Measurements from ENCODE around the gene BICDL1. TPM values are rescaled to one million over a fixed set of nuclear protein-coding genes. Genes with fewer than 3 reads are reported as not detected.
"Not testable (repeated sequence)": the region's sequence is repeated elsewhere in the genome, so short reads cannot be mapped to it uniquely, and the experiment has no call there.

The BICDL1 gene, protein sequence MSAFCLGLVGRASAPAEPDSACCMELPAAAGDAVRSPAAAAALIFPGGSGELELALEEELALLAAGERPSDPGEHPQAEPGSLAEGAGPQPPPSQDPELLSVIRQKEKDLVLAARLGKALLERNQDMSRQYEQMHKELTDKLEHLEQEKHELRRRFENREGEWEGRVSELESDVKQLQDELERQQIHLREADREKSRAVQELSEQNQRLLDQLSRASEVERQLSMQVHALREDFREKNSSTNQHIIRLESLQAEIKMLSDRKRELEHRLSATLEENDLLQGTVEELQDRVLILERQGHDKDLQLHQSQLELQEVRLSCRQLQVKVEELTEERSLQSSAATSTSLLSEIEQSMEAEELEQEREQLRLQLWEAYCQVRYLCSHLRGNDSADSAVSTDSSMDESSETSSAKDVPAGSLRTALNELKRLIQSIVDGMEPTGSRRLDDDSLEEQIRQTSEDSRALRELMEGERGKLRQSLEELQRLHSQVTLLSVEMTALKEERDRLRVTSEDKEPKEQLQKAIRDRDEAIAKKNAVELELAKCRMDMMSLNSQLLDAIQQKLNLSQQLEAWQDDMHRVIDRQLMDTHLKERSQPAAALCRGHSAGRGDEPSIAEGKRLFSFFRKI
- 1 to 10 TPM in 2 of 3 donors, not detected in 1; 1.0 TPM for polyA plus RNA-seq

DNA sequence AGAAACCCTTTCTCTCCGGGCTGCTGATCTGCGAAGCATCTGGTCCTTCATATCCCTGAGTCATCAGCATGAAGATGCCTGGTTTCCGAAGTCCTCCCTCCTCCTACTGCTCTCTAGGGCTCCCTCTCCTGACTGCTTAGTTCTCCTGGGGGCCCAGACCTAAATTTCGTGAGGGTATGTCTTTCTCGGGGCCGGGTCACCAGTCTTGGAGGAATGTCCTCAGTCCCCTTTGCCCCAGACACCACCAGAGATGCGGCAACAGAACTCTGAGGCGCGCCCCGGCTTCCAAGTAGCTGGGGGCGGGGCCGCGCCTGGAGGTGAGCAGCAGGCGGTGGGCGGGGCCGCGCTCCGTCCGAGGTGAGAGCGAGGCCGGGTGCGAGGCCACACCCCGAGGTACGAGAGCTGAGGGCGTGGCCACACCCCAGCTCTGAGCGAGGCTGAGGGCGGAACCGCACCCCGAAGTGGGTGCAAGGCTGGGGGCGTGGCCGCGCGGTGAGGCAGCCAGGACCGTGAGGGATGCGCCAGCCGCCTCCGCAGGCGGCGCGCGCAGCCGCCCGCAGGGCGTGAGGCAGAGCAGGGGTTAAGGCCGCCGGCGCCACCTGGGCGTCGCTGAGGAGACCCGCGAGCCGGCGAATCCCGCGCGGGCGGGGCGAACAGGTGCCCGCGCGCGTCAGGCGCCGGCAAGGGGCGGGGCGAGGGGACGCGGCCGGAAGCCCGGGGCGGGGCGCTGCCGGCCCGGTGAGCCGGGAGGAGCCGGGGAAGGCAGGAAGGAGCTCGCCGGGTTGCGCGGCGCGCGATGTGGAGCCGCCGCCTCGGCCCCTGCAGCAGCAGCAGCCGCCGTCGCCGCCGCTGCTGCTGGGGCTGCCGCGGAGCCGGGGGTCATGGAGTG lies at the start of gene BICDL1:
TSS of gene BICDL1 (plus strand) at position 765 of the 889 bp plus-strand sequence. CDS start 633 bp downstream, outside the sequence.
- H3K27ac Mint-ChIP-seq: peak within 1 kb of the TSS; percentile 79 to 93 (median 86)
- no peaks in the 10 kb centered on the region for H3K9me3 Mint-ChIP-seq
- H3K36me3 Mint-ChIP-seq: peaks cover 0 to 11% (median 6%) of the 10 kb centered on the region in 3 donors
- peak within 1 kb of the TSS; percentile 81 to 88 (median 83) for H3K4me3 Mint-ChIP-seq
- peaks cover 18 to 27% of the 10 kb centered on the region in 2 donors for H3K4me1 Mint-ChIP-seq
- H3K27me3 Mint-ChIP-seq (ENCODE audit: low read depth in 3 of 3): peaks cover 3 to 15% (median 11%) of the 10 kb centered on the region in 3 donors
- DNase-seq: peak; percentile 84 to 90 (median 89)

- Mint-ChIP-seq H3K27me3 (ENCODE audit: low read depth in 3 of 3) (peaks cover 0 to 4% (median 3%) of the 10 kb centered on the region in 3 donors), H3K36me3 (no peaks in the 10 kb centered on the region), H3K4me3 (no peak overlapping the region), H3K9me3 (no peaks in the 10 kb centered on the region), H3K27ac (no peak overlapping the region), H3K4me1 (no peaks in the 10 kb centered on the region)
- DNase-seq: no peak
Observed at GRCh38 chr12:119940897-119941296, 48.1 kb upstream of the BICDL1 start.

DNA sequence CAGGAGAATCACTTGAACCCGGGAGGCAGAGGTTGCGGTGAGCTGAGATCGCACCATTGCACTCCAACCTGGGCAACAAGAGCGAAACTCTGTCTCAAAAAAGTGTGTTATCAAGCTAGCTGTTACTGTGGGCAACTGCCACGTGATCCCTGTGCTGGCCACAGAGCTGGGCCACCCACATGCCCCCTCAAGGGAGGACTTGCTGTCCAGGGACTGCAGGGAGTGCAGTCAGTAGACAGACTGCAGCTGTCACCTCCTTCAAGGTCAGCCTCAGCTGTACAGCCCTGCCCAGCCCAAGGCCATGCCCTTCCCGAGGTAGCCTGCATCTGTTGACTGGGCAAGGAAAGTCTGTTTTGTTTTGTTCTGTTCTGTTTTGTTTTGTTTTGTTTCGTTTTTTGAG lies 46.6 kb upstream of the BICDL1 start:
- no peak for DNase-seq
- no peak overlapping the region for H3K4me3 Mint-ChIP-seq
- no peak overlapping the region for H3K27ac Mint-ChIP-seq
- no peaks in the 10 kb centered on the region for H3K9me3 Mint-ChIP-seq
- no peaks in the 10 kb centered on the region for H3K36me3 Mint-ChIP-seq
- no peaks in the 10 kb centered on the region for H3K4me1 Mint-ChIP-seq
- peaks cover 0 to 4% (median 0%) of the 10 kb centered on the region in 3 donors for H3K27me3 Mint-ChIP-seq (ENCODE audit: low read depth in 3 of 3)

- DNase-seq: no peak
- Mint-ChIP-seq H3K27ac (no peak overlapping the region), H3K4me1 (no peaks in the 10 kb centered on the region), H3K36me3 (no peaks in the 10 kb centered on the region), H3K27me3 (ENCODE audit: low read depth in 3 of 3) (peaks cover 0 to 4% (median 0%) of the 10 kb centered on the region in 3 donors), H3K4me3 (no peak overlapping the region), H3K9me3 (no peaks in the 10 kb centered on the region)
Observed at GRCh38 chr12:119946213-119946612, 42.8 kb upstream of the BICDL1 start.

DNA sequence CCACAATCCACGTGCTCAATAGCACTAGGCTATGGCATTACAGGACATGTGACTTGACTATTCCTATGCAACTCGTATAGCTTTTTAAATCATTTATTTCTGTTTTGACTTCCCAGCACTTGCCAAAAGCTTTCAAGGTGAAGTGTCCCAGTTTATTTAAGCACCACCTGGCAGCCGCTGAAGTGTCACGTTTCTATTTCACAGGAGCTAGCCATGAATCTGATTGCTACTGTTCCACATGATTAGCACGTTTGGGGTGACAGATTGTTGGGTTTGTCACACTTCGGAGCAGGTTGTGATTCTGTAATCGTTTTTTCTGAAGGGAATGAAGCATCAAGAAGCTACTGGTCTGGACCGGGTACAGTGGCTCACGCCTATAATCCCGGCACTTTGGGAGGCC lies 39.9 kb upstream of the BICDL1 start:
- Mint-ChIP-seq H3K36me3 (no peaks in the 10 kb centered on the region), H3K27ac (no peak overlapping the region), H3K27me3 (ENCODE audit: low read depth in 3 of 3) (peaks cover 0 to 3% (median 0%) of the 10 kb centered on the region in 3 donors), H3K4me1 (no peaks in the 10 kb centered on the region), H3K4me3 (no peak overlapping the region), H3K9me3 (no peaks in the 10 kb centered on the region)
- DNase-seq: no peak

DNA sequence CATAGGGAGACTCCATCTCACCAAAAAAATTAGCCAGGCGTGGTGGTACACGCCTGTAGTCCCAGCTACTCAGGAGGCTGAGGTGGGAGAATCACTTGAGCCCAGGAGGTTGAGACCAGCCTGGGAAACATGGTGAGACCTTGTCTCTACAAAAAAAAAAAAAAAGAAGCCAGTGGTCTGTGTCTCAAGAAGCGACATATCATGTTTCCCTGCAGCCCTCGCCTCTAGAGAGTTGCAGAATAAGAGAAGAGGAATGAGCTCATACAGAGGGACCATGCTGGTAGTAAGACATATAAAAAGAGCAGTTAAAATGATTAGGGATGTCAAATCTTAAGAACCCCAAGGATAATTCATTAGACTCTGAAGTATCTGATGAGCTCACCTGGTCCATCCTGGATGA lies 39.4 kb upstream of the BICDL1 start:
- Mint-ChIP-seq H3K4me3 (no peak overlapping the region), H3K9me3 (no peaks in the 10 kb centered on the region), H3K27me3 (ENCODE audit: low read depth in 3 of 3) (peaks cover 0 to 2% (median 0%) of the 10 kb centered on the region in 3 donors), H3K4me1 (no peaks in the 10 kb centered on the region), H3K36me3 (no peaks in the 10 kb centered on the region), H3K27ac (no peak overlapping the region)
- DNase-seq: no peak

GRCh38 chr12:119956047-119956446 lies 33.0 kb upstream of the BICDL1 start:
- Mint-ChIP-seq H3K27me3 (ENCODE audit: low read depth in 3 of 3) (peaks cover 2 to 10% (median 2%) of the 10 kb centered on the region in 3 donors), H3K27ac (no peak overlapping the region), H3K4me3 (no peak overlapping the region), H3K4me1 (no peaks in the 10 kb centered on the region), H3K9me3 (peaks cover 9 to 28% (median 22%) of the 10 kb centered on the region in 6 donors), H3K36me3 (peaks cover 0 to 9% (median 8%) of the 10 kb centered on the region in 3 donors)
- no peak for DNase-seq

GRCh38 chr12:119957135-119957534 lies 31.9 kb upstream of the BICDL1 start:
- no peak overlapping the region for H3K4me3 Mint-ChIP-seq
- peaks cover 9 to 28% (median 22%) of the 10 kb centered on the region in 6 donors for H3K9me3 Mint-ChIP-seq
- no peak for DNase-seq
- H3K4me1 Mint-ChIP-seq: no peaks in the 10 kb centered on the region
- peaks cover 0 to 9% (median 8%) of the 10 kb centered on the region in 3 donors for H3K36me3 Mint-ChIP-seq
- H3K27ac Mint-ChIP-seq: no peak overlapping the region
- H3K27me3 Mint-ChIP-seq (ENCODE audit: low read depth in 3 of 3): peaks cover 2 to 10% (median 2%) of the 10 kb centered on the region in 3 donors

DNA sequence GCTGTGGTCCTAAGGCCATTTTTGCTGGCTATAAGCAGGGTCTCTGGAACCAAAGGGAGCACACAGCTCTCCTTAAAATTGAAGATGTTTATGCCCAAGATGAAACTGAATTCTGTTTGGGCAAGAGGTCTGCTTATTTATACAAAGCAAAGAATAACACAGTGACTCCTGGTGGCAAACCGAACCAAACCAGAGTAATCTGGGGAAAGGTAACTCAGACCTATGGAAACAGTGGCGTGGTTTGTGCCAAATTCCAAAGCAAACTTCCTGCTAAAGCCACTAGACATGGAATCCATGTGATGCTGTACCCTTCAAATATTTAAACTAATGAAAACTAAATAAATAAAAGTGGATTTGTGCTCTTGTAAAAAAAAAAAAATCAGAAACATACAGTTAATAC lies 29.6 kb upstream of the BICDL1 start:
- Mint-ChIP-seq H3K36me3 (peaks cover 0 to 9% (median 8%) of the 10 kb centered on the region in 3 donors), H3K4me3 (no peak overlapping the region), H3K9me3 (peaks cover 9 to 28% (median 22%) of the 10 kb centered on the region in 6 donors), H3K4me1 (no peaks in the 10 kb centered on the region), H3K27me3 (ENCODE audit: low read depth in 3 of 3) (peaks cover 2 to 10% (median 3%) of the 10 kb centered on the region in 3 donors), H3K27ac (no peak overlapping the region)
- no peak for DNase-seq

DNA sequence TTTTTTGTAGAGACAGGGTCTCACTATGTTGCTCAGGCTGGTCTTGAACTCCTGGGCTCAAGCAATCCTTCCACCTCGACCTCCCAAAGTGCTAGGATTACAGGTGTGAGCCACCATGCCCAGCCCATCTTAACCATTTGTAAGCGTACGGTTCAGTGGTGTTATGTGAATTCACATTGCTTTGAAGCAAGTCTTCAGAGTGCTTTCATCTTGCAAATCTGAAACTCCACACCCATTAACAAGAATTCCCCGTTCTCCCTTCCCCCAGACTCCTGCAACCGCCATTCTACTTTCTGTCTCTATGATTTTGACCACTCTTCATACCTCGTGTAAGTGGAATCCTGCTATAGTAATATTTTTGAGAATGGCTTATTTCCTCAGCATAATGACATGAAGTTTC lies 24.9 kb upstream of the BICDL1 start:
- peaks cover 0 to 2% (median 0%) of the 10 kb centered on the region in 6 donors for H3K9me3 Mint-ChIP-seq
- H3K4me3 Mint-ChIP-seq: no peak overlapping the region
- no peak for DNase-seq
- H3K4me1 Mint-ChIP-seq: no peaks in the 10 kb centered on the region
- no peak overlapping the region for H3K27ac Mint-ChIP-seq
- H3K27me3 Mint-ChIP-seq (ENCODE audit: low read depth in 3 of 3): peaks cover 0 to 1% (median 1%) of the 10 kb centered on the region in 3 donors
- H3K36me3 Mint-ChIP-seq: no peaks in the 10 kb centered on the region

- H3K36me3 Mint-ChIP-seq: no peaks in the 10 kb centered on the region
- H3K27me3 Mint-ChIP-seq (ENCODE audit: low read depth in 3 of 3): peaks cover 0 to 1% (median 1%) of the 10 kb centered on the region in 3 donors
- no peak overlapping the region for H3K27ac Mint-ChIP-seq
- peaks cover 0 to 2% (median 0%) of the 10 kb centered on the region in 6 donors for H3K9me3 Mint-ChIP-seq
- H3K4me3 Mint-ChIP-seq: no peak overlapping the region
- no peak for DNase-seq
- H3K4me1 Mint-ChIP-seq: no peaks in the 10 kb centered on the region
Observed at GRCh38 chr12:119964929-119965328, 24.1 kb upstream of the BICDL1 start.

- Mint-ChIP-seq H3K27ac (no peak overlapping the region), H3K27me3 (ENCODE audit: low read depth in 3 of 3) (peaks cover 3 to 6% (median 6%) of the 10 kb centered on the region in 3 donors), H3K36me3 (no peaks in the 10 kb centered on the region), H3K4me1 (no peaks in the 10 kb centered on the region), H3K4me3 (no peak overlapping the region), H3K9me3 (no peaks in the 10 kb centered on the region)
- no peak for DNase-seq
Observed at GRCh38 chr12:119980242-119980641, 8.8 kb upstream of the BICDL1 start.

DNA sequence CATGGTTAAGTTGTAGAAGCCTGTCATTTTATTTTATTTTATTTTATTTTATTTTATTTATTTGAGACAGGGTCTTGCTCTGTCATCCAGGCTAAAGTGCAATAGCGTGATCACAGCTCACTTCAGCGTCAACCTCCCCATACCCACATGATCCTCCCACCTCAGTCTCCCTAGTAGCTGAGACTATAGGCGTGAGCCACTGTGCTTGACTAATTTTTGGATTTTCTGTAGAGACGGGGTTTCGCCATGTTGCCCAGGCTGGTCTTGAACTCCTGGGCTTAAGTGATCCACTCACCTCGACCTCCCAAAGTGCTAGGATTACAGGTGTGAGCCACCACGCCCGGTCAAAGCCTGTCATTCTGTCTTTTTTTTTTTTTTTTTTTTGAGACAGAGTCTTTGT lies 8.3 kb upstream of the BICDL1 start:
- not testable (repeated sequence) for H3K27ac Mint-ChIP-seq; H3K4me1 Mint-ChIP-seq; DNase-seq; H3K4me3 Mint-ChIP-seq; H3K27me3 Mint-ChIP-seq (ENCODE audit: low read depth in 3 of 3); H3K36me3 Mint-ChIP-seq; H3K9me3 Mint-ChIP-seq

Data from immature natural killer cell (primary cell).